Gastroesophageal sphincter (tissue), 3 donors: ENCODE measurements around the gene RUNX3.

Experiments used
- POLR2A ChIP-seq, 2 donors: fragments of 450-650 bp; IDR thresholded peaks; one replicate each; pipeline ENCODE4 v1.6.1; 2017; ENCODE audit warnings: antibody characterized with exemption in 2 of 2, mild to moderate bottlenecking in 2 of 2, moderate library complexity in 1 of 2
- POLR2AphosphoS5 ChIP-seq: sonication (generic); formaldehyde crosslinking; IDR thresholded peaks from one replicate; pipeline ENCODE4 v1.6.1; 2017; ENCODE audit warnings: antibody characterized with exemption
- TF ChIP-seq, protein P1 (sequence below), 4 experiments: fragments of 200-600 bp in 2 of 4; fragments of 450-650 bp in 2 of 4; sonication (generic) in 1 of 4; IDR thresholded peaks; one replicate each; pipeline ENCODE4 v1.5.1; 2017 to 2019; ENCODE audit warnings: antibody characterized with exemption in 4 of 4, mild to moderate bottlenecking in 2 of 4, moderate library complexity in 2 of 4

DNA sequence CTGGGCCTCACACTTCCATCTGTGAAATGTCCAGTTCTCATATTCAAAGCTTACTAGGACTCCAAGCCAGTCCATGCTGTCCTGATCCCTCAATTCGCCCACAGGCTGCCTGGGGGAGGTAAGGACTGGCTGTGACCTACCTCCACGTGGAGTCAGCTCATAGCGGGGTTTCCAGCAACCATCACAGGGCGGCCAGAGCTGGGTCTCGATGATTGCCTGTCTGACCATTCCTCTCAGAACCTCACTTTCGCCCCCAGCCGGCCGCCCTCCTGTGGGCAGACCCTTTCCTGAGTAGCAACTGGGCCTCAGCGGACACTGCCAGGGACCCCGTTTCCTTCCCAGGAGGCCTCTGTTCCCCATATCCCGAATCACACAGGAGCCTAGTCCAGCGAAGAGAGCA, 3.4 kb upstream of the RUNX3 start:
- TF ChIP-seq, protein P1, sequence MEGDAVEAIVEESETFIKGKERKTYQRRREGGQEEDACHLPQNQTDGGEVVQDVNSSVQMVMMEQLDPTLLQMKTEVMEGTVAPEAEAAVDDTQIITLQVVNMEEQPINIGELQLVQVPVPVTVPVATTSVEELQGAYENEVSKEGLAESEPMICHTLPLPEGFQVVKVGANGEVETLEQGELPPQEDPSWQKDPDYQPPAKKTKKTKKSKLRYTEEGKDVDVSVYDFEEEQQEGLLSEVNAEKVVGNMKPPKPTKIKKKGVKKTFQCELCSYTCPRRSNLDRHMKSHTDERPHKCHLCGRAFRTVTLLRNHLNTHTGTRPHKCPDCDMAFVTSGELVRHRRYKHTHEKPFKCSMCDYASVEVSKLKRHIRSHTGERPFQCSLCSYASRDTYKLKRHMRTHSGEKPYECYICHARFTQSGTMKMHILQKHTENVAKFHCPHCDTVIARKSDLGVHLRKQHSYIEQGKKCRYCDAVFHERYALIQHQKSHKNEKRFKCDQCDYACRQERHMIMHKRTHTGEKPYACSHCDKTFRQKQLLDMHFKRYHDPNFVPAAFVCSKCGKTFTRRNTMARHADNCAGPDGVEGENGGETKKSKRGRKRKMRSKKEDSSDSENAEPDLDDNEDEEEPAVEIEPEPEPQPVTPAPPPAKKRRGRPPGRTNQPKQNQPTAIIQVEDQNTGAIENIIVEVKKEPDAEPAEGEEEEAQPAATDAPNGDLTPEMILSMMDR (IDR thresholded peaks at IDR 0.05) = no peak
- TF ChIP-seq POLR2AphosphoS5 (no peak), POLR2A (IDR thresholded peaks at IDR 0.05) (no peak)
